ENCODE measurements around the gene GATA2.

DNA sequence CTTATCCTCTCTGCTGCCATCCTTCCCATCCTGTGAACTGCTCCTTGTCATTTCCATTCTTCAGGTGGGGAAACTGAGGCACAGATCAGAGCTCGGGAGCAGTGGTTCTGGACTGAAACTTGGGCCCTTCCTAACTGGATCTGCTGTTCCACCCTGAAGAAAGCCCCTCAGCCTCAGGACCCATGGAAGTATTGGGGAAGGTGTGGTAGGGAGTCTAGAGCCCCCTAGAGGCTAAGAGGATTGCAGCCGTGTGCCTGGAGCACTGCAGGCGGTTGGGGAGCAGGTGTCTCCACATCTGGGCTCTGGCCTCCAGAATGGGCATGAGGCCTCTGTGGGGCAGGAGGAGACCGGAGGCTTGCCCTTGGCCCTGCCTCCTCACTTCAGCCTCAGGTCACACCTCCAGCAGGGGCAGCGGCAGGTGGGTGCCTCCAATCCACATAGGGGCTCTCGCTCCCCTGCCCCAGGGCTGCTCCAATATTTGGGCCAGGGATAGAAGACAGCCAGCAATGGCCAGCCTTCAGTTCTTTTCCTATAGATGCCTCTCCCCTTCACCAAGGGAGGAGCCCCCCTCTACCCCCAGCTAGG, 54.4 kb downstream of the GATA2 start:
- TF ChIP-seq, protein P1, sequence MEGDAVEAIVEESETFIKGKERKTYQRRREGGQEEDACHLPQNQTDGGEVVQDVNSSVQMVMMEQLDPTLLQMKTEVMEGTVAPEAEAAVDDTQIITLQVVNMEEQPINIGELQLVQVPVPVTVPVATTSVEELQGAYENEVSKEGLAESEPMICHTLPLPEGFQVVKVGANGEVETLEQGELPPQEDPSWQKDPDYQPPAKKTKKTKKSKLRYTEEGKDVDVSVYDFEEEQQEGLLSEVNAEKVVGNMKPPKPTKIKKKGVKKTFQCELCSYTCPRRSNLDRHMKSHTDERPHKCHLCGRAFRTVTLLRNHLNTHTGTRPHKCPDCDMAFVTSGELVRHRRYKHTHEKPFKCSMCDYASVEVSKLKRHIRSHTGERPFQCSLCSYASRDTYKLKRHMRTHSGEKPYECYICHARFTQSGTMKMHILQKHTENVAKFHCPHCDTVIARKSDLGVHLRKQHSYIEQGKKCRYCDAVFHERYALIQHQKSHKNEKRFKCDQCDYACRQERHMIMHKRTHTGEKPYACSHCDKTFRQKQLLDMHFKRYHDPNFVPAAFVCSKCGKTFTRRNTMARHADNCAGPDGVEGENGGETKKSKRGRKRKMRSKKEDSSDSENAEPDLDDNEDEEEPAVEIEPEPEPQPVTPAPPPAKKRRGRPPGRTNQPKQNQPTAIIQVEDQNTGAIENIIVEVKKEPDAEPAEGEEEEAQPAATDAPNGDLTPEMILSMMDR (conservative IDR thresholded peaks at IDR 0.05; ENCODE audit: low read depth in 2 of 2): peak; percentile 81 to 91
- TF ChIP-seq STAT1 (IDR thresholded peaks at IDR 0.05; ENCODE audit: unreplicated experiment) (no peak), EZH2phosphoT487 (IDR thresholded peaks at IDR 0.05; ENCODE audit: unreplicated experiment) (no peak), POLR2AphosphoS5 (IDR thresholded peaks at IDR 0.05; ENCODE audit: low read depth) (no peak), JUNB (IDR thresholded peaks at IDR 0.05; ENCODE audit: unreplicated experiment) (no peak), CREB1 (CRISPR knock-in tag; IDR thresholded peaks at IDR 0.05; ENCODE audit: low read depth) (no peak), NANOG (IDR thresholded peaks at IDR 0.05; ENCODE audit: borderline replicate concordance) (no peak), EZH2 (IDR thresholded peaks at IDR 0.05; ENCODE audit: low read depth, unreplicated experiment) (no peak), ZNF114 (CRISPR knock-in tag; IDR thresholded peaks at IDR 0.05) (no peak)
- TF ChIP-seq, protein P2, sequence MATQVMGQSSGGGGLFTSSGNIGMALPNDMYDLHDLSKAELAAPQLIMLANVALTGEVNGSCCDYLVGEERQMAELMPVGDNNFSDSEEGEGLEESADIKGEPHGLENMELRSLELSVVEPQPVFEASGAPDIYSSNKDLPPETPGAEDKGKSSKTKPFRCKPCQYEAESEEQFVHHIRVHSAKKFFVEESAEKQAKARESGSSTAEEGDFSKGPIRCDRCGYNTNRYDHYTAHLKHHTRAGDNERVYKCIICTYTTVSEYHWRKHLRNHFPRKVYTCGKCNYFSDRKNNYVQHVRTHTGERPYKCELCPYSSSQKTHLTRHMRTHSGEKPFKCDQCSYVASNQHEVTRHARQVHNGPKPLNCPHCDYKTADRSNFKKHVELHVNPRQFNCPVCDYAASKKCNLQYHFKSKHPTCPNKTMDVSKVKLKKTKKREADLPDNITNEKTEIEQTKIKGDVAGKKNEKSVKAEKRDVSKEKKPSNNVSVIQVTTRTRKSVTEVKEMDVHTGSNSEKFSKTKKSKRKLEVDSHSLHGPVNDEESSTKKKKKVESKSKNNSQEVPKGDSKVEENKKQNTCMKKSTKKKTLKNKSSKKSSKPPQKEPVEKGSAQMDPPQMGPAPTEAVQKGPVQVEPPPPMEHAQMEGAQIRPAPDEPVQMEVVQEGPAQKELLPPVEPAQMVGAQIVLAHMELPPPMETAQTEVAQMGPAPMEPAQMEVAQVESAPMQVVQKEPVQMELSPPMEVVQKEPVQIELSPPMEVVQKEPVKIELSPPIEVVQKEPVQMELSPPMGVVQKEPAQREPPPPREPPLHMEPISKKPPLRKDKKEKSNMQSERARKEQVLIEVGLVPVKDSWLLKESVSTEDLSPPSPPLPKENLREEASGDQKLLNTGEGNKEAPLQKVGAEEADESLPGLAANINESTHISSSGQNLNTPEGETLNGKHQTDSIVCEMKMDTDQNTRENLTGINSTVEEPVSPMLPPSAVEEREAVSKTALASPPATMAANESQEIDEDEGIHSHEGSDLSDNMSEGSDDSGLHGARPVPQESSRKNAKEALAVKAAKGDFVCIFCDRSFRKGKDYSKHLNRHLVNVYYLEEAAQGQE (IDR thresholded peaks at IDR 0.05; ENCODE audit: unreplicated experiment): no peak
- TF ChIP-seq, protein P3, sequence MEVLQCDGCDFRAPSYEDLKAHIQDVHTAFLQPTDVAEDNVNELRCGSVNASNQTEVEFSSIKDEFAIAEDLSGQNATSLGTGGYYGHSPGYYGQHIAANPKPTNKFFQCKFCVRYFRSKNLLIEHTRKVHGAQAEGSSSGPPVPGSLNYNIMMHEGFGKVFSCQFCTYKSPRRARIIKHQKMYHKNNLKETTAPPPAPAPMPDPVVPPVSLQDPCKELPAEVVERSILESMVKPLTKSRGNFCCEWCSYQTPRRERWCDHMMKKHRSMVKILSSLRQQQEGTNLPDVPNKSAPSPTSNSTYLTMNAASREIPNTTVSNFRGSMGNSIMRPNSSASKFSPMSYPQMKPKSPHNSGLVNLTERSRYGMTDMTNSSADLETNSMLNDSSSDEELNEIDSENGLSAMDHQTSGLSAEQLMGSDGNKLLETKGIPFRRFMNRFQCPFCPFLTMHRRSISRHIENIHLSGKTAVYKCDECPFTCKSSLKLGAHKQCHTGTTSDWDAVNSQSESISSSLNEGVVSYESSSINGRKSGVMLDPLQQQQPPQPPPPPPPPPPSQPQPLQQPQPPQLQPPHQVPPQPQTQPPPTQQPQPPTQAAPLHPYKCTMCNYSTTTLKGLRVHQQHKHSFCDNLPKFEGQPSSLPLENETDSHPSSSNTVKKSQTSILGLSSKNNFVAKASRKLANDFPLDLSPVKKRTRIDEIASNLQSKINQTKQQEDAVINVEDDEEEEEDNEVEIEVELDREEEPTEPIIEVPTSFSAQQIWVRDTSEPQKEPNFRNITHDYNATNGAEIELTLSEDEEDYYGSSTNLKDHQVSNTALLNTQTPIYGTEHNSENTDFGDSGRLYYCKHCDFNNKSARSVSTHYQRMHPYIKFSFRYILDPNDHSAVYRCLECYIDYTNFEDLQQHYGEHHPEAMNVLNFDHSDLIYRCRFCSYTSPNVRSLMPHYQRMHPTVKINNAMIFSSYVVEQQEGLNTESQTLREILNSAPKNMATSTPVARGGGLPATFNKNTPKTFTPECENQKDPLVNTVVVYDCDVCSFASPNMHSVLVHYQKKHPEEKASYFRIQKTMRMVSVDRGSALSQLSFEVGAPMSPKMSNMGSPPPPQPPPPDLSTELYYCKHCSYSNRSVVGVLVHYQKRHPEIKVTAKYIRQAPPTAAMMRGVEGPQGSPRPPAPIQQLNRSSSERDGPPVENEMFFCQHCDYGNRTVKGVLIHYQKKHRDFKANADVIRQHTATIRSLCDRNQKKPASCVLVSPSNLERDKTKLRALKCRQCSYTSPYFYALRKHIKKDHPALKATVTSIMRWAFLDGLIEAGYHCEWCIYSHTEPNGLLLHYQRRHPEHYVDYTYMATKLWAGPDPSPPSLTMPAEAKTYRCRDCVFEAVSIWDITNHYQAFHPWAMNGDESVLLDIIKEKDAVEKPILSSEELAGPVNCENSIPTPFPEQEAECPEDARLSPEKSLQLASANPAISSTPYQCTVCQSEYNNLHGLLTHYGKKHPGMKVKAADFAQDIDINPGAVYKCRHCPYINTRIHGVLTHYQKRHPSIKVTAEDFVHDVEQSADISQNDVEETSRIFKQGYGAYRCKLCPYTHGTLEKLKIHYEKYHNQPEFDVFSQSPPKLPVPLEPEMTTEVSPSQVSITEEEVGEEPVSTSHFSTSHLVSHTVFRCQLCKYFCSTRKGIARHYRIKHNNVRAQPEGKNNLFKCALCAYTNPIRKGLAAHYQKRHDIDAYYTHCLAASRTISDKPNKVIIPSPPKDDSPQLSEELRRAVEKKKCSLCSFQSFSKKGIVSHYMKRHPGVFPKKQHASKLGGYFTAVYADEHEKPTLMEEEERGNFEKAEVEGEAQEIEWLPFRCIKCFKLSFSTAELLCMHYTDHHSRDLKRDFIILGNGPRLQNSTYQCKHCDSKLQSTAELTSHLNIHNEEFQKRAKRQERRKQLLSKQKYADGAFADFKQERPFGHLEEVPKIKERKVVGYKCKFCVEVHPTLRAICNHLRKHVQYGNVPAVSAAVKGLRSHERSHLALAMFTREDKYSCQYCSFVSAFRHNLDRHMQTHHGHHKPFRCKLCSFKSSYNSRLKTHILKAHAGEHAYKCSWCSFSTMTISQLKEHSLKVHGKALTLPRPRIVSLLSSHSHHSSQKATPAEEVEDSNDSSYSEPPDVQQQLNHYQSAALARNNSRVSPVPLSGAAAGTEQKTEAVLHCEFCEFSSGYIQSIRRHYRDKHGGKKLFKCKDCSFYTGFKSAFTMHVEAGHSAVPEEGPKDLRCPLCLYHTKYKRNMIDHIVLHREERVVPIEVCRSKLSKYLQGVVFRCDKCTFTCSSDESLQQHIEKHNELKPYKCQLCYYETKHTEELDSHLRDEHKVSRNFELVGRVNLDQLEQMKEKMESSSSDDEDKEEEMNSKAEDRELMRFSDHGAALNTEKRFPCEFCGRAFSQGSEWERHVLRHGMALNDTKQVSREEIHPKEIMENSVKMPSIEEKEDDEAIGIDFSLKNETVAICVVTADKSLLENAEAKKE (CRISPR knock-in tag; IDR thresholded peaks at IDR 0.05): peak; percentile 61; the same call in 1 of the 2 replicates
- TF ChIP-seq, protein P4, sequence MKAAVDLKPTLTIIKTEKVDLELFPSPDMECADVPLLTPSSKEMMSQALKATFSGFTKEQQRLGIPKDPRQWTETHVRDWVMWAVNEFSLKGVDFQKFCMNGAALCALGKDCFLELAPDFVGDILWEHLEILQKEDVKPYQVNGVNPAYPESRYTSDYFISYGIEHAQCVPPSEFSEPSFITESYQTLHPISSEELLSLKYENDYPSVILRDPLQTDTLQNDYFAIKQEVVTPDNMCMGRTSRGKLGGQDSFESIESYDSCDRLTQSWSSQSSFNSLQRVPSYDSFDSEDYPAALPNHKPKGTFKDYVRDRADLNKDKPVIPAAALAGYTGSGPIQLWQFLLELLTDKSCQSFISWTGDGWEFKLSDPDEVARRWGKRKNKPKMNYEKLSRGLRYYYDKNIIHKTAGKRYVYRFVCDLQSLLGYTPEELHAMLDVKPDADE (IDR thresholded peaks at IDR 0.05): no peak

Data from GM23338 (cell line).